DMS114 treated with DMSO at 0.1 percent for 48 hours (cell line): ENCODE data around the gene ZSCAN21.

Experiments
- DNase-seq: peaks from one replicate; lab custom pipeline; 2025; ENCODE audit not compliant: unreplicated experiment; lab: John Stamatoyannopoulos, UW

Gene ZSCAN21

DNA sequence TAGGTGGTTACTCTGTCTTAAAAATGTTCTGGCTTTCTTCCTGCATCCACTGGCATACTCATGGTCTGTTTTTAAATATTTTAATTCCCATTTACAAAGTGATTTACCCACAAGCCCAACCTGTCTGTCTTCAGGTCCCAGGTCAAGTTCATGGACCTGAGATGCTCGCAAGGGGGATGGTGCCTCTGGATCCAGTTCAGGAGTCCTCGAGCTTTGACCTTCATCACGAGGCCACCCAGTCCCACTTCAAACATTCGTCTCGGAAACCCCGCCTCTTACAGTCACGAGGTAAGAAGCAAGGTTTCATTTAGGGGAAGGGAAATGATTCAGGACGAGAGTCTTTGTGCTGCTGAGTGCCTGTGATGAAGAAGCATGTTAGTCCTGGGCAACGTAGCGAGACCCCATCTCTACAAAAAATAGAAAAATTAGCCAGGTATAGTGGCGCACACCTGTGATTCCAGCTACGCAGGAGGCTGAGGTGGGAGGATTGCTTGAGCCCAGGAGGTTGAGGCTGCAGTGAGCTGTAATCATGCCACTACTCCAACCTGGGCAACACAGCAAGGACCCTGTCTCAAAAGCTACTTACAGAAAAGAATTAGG lies 25.5 kb upstream of the ZSCAN21 start:
- DNase-seq: no peak

DNA sequence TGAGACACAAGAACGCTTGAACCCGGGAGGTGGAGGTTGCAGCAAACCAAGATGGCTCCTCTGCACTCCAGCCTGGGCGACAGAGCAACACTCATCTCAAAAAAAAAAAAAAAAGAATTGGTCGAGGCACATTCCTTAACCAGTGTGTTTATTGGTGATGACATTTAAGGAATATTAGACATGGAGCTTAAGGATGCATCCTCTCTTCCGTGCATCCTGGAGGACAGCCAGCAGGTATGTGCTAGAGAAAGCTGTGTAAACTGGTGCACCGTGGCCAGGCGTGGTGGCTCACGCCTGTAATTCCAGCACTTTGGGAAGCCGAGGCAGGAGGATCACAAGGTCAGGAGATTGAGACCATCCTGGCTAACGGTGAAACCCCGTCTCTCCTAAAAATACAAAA lies 22.4 kb upstream of the ZSCAN21 start:
- no peak for DNase-seq

DNA sequence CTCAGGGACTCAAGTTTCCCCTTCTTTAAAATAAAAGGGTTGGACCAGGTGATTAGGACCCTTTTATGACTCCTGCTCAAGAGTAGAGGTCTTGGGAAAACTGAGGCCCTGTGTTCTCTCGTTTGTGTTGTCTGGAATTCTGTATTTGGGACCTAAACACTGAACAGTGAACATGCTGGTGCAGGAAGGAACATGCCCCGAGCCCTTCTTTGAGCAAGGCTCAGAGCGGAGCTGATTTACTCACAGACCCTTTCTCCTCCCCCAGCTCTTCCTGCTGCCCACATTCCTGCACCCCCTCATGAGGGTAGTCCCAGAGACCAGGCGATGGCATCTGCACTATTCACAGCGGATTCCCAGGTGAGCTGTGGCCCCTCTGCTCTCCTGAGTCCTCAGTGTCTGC lies 20.0 kb upstream of the ZSCAN21 start:
- no peak for DNase-seq

DNA sequence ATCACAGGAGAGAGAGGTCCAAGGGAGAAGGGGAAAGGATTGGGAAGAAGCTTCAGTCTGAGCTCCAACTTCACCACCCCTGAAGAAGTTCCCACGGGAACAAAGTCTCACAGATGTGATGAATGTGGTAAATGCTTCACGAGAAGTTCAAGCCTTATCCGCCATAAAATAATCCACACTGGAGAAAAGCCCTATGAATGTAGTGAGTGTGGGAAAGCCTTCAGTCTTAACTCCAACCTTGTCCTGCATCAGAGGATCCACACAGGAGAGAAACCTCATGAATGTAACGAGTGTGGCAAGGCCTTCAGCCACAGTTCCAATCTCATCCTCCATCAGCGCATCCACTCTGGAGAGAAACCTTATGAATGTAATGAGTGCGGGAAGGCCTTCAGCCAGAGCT lies 16.0 kb upstream of the ZSCAN21 start:
- DNase-seq: no peak

DNA sequence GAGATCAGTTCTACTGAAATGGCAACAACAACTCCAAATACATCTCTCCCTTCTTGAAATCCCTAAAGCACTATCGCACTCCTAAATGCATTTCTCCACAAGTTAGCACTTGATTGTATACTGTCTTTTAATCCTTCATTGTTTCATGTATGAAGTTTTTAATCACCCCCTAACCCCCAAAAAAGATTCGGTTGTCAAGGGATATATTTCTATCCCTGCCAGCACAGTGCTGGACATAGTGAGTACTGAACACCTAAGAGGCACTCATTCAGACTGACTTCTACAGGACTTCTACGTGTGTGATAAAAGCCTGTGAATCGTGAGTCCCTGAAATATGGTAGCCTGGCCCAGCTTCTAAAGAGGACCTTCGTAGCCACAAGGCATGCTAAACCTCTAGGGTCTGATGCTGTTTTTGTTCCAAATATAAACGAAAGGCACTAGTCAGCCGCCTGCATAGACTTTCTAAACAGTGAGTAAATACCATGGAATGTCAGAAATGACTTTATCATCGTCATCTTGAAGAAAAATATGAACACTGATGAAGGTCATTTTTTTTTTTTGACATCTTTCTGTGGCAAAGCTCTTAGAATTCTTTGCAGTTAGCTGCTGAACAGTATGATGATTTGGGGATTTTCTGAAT lies 14.6 kb upstream of the ZSCAN21 start:
- DNase-seq: no peak

DNA sequence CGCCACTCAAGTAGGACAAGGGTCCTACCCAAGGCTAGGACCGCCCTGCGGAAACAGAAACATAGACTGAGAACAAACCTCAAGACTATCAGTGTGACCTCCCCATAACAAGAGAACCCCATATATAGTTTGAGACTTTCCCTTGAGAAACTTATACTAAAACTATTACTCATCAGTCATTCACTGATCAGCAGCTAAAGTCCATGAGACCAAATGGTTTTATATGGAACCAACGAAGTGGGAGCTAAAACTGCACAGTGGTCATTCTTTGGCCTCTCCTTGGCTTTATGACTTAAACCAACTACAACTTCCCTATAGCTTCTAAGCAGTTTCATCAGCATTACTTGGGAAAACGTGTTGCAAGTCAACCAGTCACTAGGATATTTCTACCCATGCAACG lies 13.7 kb upstream of the ZSCAN21 start:
- no peak for DNase-seq

DNA sequence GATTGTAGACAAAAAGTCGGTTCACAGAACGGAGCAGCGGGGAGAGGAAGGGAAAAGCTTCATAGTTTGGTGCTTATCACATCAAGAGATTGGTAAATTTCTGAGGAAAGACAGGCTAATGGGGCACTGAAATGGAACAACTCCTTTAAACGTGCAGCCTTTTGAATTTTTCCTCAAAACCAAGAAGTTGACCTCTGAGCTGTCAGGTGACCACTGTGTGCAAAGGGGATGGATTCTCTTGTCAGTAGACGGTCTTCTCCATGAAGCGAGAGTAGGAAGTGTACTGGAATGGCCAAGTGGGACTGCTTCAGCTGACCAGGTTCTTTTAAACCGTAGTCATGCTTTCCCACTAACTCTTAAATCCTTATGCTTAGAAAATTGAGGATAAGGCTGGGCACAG lies 11.2 kb upstream of the ZSCAN21 start:
- DNase-seq: no peak

DNA sequence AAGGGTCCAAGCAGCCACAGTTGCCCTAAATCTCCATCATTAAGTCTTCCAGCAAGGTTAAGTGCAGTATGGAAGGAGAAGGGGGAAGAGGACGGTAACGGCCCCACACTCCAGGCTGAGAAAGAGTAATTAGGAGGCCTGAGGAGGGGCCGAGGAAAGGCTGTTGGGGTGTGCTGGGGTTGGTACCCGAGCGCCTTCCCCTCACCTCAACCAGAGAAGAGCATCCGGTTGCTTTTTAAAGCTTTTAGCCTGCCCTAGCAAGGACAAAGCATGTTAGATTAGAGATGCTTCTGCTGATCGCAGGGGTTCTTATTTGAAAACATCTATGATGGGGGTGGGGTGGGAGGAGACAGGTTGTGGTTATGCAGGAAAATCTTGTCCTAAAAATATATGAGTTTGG lies 9.0 kb upstream of the ZSCAN21 start:
- no peak for DNase-seq

DNA sequence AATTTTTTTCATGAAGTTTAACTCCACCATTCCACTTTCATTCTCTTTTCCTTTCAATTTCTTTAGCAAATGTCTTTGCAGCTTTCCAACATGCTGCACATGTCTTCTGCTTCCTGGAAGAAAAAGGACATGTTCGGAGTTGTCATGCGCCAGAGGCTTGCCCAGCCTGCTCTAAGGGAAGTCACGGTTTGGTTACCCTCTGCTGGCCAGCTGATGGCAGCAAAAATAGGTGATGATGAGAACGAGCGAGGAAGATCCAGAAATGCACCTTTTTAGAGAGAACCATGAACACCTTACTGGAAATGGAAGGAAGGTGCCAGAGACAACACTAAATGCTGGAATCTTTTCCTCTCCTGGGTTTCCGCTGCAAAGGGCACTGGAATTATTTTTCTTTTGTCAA lies 4.9 kb upstream of the ZSCAN21 start:
- no peak for DNase-seq

DNA sequence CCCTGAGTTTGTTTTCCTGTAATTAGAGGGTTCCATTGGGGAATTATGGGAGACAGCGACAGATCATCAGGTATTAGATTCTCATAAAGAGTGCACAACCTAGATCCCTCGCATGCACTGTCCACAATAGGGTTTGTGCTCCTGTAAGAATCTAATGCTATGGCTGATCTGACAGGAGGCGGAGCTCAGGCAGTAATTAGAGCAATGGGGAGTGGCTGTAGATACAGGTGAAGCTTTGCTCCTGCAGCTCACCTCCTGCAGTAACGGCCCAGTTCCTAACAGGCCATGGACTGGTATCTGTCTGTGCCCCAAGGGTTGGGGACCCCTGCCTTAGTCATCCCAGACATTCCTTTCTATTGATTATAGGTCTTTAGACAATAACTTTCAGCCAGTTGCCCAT lies 894 bp upstream of the ZSCAN21 start:
- no peak for DNase-seq

DNA sequence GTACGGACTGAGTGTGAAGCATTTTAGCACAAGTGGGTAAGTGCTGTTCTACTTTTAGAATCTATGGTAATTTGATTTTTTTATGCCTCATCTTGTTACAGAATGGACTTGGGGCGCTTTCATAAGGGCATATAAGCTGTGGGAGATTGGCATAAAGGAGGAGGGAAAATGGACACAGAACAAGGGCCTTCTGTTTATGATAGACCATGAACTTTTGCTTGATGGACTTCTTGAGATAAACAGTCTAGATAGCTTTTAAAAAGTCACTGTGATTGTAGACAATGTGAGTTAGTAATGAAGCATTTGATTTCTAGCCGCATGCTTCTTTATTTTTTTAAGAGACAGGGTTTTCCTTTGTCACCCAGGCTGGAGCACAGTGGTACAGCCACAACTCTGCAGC lies 2.0 kb downstream of the ZSCAN21 start:
- no peak for DNase-seq

DNA sequence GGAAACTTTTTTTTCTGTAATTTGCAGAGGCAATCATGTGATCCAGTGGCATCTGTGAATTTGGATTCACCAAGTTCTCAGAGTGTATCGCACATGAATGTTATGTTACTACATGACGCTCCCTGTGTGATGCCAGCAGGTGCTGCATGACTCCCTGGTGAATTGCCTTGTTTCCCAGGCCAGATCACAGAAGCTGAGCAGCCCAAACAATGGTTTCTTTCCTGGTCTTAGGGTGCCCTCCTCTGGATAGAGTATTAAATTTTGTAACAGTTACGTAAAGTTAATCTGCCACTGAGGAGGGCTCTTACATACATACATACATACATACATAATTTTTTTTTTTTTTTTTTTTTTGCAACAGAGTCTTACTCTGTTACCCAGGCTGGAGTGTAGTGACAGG lies 3.6 kb downstream of the ZSCAN21 start:
- DNase-seq: peak; percentile 69

DNA sequence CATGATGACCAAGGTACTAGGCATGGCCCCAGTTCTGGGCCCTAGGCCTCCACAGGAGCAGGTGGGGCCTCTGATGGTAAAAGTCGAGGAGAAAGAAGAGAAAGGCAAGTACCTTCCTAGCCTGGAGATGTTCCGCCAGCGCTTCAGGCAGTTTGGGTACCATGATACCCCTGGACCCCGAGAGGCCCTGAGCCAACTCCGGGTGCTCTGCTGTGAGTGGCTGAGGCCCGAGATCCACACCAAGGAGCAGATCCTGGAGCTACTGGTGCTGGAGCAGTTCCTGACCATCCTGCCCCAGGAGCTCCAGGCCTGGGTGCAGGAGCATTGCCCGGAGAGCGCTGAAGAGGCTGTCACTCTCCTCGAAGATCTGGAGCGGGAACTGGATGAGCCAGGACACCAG lies 7.4 kb downstream of the ZSCAN21 start:
- DNase-seq: no peak

DNA sequence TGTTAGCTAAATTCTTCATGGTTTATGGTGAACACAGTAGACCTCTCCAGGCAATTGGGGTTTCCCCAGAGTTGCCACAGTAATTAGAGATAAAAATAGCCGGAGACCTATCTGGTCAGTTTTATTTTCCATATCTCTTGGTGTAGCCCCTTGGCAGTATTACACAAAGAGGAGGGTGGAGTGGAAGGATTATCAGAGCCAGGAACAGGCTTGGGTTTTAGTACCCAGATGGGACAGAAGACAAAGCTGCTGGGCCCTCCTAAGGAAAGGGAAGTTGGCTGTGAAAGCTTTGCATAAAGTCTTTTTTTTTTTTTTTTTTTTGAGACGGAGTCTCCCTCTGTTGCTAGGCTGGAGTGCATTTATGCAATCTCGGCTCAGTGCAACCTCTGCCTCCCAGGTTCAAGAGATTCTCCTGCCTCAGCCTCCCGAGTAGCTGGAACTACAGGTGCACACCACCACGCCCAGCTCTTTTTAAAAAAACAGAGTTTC lies 9.7 kb downstream of the ZSCAN21 start:
- no peak for DNase-seq

DNA sequence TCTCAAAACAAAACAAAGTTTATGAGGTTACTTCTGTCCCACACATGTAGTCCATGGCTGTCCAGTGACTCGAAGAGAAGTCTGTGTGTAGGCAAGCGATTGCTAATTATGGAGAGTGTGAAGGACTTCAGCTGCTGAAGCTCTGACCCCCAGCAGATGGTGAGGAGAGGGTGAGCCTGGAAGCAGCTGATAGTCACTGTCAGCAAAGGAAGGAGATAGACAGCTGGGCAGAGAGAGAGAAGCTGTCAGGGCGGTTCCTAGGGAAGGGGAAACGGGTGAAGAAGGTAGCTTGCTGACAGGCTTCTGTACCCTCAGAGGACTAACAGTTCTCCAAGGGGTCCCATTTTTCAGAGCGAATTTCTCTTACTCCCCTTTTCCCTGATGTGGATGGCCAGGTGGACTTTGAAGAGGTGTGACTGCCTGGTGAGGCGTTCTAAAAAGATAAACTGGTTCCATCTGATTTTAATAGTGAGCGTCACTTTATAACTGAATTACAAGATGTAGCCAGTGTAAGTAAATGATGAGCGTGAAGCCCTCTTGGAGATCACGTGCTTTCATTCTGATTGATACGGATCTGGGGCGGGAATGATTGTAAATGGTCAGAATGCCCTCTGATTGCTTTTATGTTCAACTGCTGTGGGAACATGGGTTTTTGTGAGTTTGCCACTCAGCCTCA lies 12.1 kb downstream of the ZSCAN21 start:
- DNase-seq: no peak

DNA sequence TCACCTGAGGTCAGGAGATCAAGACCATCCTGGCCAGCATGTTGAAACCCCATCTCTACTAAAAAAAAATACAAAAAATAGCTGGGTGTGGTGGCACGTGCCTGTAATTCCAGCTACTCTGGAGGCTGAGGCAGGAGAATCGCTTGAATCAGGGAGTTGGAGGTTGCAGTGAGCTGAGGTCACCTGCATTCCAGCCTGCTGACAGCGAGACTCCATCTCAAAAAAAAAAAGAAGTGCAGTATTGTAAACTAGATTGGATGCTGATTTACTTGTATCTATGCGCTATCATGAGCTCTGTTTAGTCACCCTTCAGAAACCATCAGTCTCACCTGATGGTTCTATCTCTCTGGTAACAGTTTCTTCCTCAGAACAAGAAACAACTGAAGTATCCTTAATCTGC lies 13.8 kb downstream of the ZSCAN21 start:
- DNase-seq: no peak

DNA sequence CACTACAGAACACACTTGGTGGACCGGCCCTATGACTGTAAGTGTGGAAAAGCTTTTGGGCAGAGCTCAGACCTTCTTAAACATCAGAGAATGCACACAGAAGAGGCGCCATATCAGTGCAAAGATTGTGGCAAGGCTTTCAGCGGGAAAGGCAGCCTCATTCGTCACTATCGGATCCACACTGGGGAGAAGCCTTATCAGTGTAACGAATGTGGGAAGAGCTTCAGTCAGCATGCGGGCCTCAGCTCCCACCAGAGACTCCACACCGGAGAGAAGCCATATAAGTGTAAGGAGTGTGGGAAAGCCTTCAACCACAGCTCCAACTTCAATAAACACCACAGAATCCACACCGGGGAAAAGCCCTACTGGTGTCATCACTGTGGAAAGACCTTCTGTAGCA lies 14.6 kb downstream of the ZSCAN21 start:
- DNase-seq: no peak

DNA sequence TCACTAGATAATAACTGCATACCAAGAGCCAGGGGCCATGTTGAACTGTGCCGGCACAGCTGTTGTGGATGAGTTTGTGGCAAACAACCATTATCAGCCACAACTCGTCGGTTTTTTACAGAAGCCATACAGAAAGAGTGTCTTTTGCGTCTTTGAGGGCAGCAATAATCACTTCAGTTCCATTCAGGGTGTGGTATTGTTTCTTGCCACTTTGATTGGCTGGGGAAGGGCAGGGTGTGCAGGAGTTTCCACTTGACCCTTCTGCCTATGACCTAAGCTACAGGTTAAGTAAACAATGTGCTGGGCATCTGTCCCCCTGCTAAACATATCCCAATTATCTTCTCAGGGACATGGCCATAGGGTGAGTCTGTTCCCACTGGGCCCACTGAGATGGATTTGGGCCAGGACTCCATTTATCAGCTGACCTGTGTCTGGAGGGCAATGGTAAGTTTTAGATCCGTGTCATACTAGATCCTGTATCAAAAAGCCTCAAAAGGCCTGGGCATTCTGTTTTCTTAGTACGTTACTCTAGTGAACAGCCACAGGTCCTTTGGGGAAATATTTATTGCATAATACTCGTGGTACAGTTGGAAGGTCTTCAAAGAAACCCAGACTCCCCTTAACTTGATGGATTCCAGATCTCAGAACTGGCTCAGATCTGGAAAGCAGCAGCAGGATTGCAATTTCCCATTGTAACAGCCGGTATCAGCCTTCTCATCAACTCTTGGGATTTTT lies 16.0 kb downstream of the ZSCAN21 start:
- DNase-seq: no peak

DNA sequence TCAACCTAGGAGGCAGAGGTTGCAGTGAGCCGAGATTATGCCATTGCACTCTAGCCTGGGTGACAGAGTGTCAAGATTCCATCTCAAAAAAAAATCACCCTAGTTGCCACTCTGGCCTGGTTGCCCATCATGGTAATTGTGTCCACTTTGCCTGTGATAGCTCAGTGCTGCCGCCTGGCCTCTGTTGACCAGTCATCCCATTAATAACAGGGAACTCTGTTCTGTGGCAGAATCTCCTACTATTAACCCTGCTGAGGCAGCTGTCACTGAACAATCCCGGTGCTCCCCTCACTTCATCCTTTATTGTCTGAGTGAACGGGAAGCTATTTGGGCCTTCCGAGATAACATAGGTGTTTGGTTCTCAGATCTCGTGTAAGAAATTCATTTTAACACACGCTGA lies 17.4 kb downstream of the ZSCAN21 start:
- DNase-seq: no peak

DNA sequence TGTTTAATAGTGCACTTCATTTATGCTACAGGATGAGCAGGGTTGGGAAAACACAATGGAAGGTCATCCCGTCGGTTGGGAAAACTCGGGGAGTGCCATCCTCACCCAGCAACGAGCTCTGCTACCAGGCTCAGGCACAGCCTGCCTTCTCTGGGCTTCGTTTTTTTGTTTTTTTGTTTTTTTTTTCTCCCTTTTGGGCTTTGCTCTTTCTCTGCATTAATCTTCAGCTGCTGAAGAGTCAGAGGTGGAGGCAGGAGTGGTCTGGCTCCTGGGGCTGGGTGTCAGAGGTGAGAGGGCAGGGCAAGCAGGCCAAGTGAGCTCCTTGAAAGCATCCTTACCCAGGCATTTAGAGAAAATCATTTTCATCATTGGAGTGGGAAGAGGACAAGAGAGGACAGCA lies 20.4 kb downstream of the ZSCAN21 start:
- DNase-seq: no peak

DNA sequence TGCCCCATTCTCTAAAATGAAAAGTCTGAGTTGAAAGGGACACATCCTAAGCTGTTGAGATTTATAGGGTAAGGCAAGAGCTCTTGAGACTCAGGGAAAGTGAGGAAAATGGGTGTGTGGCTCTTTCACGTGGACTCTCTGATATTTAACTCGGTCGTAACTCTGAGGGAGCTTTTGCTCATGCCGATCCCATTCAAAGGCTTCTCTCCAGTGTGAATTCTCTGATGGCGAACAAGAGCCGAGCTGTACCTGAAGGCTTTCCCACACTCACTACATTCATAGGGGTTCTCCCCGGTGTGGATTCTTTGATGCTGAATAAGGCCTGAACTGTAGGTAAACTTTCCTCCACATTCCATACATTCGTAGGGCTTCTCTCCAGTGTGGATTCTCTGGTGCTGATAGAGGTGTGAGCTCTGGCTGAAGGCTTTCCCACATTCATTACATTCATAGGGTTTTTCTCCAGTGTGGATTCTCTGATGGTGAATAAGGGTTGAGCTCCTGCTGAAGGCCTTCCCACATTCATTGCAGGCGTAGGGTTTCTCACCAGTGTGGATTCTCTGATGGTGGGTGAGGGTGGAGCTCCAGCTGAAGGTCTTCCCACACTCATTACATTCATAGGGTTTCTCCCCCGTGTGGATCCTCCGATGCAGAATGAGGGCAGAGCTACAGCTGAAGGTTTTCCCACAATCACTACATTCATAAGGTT lies 21.6 kb downstream of the ZSCAN21 start:
- no peak for DNase-seq
